NCI-H146 treated with DMSO at 0.1 percent for 48 hours (cell line): ENCODE measurements around the gene PNPLA3.

Experiments used
- DNase-seq: peaks from one replicate; lab custom pipeline; 2025; ENCODE audit not compliant: unreplicated experiment; lab: John Stamatoyannopoulos, UW

The PNPLA3 gene

GRCh38 chr22:43956805-43957463 is 33.3 kb downstream of the PNPLA3 start:
- no peak for DNase-seq

GRCh38 chr22:43957871-43958270 is 34.3 kb downstream of the PNPLA3 start:
- no peak for DNase-seq

- no peak for DNase-seq
Measured at GRCh38 chr22:43964314-43964857, 40.8 kb downstream of the PNPLA3 start.

- no peak for DNase-seq
Measured at GRCh38 chr22:43967069-43967468, 43.5 kb downstream of the PNPLA3 start.

GRCh38 chr22:43968614-43969013 is 45.0 kb downstream of the PNPLA3 start:
- DNase-seq: no peak

- DNase-seq: no peak
Measured at GRCh38 chr22:43969021-43969878, 45.6 kb downstream of the PNPLA3 start.

- DNase-seq: no peak
Measured at GRCh38 chr22:43969989-43970755, 46.6 kb downstream of the PNPLA3 start.

GRCh38 chr22:43971112-43971511 is 47.5 kb downstream of the PNPLA3 start:
- DNase-seq: no peak

DNA sequence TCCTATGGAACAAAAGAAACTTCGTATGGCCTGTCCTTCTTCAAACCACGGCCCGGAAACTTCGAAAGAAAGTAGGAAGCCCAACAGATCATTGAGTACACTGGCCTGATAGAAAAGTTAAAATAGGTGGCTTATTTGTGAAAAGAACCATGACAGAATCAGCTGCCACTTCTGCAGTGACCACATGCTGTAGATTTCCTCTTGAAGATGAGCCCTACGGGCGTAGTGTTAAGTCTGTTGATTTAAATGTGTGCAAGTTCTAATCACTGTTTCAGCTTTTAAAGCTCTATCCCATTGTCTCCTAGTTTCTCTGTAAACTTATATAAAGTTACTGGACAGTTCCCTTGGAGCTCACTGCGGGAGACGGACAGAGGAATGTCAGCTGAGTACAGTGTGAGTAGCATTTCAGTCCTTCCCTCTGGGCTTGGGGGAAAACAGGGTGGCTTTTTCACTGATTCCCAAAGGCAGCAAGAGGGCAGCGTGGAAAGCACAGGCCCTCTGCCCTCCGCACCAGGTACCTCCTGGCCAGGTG is 49.4 kb downstream of the PNPLA3 start:
- DNase-seq: no peak

DNA sequence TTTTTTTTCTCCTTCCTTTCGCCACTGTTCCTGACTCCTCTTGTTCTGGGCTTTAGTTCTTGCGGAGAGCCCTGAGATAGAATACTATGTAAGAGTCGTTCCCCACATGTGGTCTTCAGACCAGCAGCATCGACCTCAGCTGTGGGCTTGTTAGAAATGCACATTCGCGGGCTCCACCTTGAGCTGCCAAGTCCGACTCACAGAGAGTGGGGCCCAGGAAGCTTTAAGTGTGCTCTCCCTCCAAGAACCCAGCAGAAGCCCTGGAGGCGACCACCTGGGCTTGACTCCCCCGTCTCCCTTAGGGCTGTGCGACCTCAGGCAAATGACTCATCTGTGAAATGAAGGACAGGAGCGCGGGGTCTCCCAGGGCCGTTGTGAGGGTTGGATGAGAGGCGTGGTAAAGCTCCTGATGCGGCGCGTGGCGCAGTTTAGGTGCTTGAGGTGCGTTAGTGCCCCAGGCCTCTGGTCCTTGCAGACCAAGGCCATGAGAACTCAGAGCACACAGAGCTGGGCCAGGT is 50.5 kb downstream of the PNPLA3 start:
- DNase-seq: no peak

- no peak for DNase-seq
Measured at GRCh38 chr22:43975041-43975440, 51.4 kb downstream of the PNPLA3 start.

DNA sequence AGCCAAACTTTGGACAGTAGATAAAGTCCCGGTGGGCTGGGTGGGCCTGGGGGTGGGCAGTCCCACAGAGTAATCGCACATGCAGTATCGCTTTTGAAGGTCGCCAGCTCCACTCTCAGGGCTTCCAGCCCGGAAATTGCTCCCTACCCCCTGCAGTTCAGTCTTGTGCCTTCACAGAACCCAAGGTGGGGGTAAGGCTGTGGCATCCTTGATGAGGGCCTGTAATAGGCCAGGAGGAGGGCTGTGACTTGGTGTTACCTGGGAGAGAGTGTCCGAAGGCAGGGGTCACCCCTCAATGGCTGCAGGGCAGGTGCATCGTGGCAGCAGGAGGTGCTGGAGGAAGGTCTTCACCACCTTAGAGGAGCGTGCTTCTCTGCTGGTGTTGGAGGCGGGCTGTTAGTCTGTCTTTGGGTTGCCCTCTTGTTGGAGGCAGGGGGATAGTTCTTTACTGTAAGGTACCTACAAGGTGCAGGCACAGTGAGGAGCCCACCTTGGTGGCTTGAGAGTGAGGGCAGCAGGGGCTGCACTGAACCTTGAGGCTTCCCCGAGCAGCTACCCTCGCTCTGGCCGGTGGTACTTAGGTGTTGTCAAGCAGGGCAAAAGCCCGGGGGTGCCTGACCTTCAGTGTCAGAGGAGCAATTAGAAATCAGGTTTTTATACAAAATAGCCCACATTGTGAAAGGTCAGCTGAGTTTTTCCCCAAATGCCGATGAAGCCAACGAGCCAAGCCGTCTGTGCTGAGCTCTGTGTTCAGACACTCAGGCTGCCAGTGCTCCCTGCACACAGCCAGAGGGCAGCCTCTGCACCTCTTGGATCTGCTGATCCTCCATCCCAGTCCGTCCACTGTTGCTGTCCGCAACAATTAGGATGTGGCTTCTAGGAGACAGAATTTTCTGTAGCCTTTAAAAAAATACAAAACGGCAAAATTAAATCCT is 53.5 kb downstream of the PNPLA3 start:
- DNase-seq: no peak

- no peak for DNase-seq
Measured at GRCh38 chr22:43978558-43978957, 55.0 kb downstream of the PNPLA3 start.

DNA sequence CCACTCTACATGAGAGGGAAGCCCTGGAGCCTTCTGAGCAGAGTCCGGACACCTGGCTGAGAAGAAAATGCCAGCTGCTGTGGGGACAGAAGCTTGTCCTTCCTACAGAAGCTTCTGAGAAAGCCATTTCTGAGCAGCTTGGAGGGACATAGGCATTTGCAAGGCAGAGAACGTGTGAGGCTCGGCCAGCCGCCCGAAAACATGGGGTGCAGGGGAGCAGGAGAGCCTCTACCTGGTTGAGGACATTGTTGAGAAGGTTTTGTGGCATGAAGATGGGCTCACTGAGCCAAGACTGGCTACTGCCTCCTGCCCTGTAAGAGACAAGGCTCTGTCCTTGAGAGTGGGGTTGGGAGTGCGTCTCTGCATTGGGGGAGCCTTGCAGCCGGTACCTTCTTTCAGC is 57.0 kb downstream of the PNPLA3 start:
- no peak for DNase-seq

- DNase-seq: no peak
Measured at GRCh38 chr22:43980996-43981395, 57.4 kb downstream of the PNPLA3 start.

GRCh38 chr22:43983808-43984207 is 60.2 kb downstream of the PNPLA3 start:
- DNase-seq: no peak

DNA sequence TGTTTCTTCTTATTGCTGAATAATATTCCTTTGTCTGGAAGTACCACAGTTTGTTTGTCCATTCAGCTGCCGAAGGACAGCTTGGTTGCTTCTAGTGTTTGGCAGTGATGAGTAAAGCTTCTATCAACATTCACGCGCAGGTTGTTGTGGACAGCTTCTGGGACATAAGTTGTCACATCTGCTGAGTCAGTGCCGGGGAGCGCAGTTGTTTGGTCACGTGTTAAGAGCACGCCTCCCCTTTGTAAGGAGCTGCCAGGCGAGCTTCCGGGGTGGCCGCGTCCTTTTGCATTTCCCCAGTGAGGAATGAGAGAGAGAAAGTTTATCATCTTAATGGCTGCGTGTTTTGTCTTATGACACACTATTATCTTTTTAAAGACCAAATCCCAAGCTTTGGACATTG is 61.9 kb downstream of the PNPLA3 start:
- DNase-seq: no peak

DNA sequence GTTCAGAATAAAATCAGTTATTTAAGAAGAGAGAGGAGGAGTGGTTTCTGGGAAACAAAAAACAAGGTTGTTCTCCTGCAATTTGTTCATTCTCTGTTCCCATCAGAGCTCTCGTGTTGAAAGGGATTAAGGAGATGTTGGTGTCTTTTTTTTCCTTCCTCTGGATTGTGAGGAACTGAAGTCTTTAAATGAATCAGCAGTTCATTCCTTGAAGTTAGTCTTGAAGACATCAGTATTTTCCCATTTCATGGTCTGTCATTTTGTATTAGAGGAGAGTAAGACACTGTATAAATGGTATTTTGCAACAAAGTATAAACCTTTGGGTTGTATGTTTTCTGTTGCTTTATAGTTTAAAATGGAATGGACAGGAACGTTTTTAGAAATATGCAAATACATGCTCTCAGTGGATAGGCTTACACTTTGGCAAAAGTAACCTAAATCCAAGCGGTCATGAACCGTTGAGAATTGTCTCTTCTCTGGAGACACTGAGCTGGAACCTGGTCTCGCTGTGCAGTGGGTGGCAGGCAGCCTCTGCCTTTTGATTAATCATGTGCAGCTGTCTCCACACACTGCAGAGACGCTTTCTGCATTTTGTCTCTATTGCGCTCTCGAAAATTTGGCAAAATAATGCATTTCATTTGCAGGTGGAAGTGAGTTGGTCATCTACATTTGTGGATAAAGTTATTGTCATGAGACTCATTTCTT is 64.7 kb downstream of the PNPLA3 start:
- no peak for DNase-seq

- no peak for DNase-seq
Measured at GRCh38 chr22:43988960-43989359, 65.4 kb downstream of the PNPLA3 start.
